HG03159 (cell line): Measurements from ENCODE around the gene ZGRF1.
"Not testable (repeated sequence)": the region's sequence is repeated elsewhere in the genome, so short reads cannot be mapped to it uniquely, and the experiment has no call there.

Experiments
- ATAC-seq: cut with Tn5 transposase; IDR thresholded peaks from one replicate; pipeline ENCODE4 v1.9.1; 2021; ENCODE audit warnings: mild to moderate bottlenecking, moderate library complexity; ENCODE audit not compliant: unreplicated experiment

The ZGRF1 gene

GRCh38 chr4:112559053-112559452 lies 77.7 kb downstream of the ZGRF1 start:
- no peak for ATAC-seq

GRCh38 chr4:112557676-112558411 lies 78.9 kb downstream of the ZGRF1 start:
- no peak for ATAC-seq

- not testable (repeated sequence) for ATAC-seq
Observed at GRCh38 chr4:112554271-112554670, 82.4 kb downstream of the ZGRF1 start.

GRCh38 chr4:112552668-112553067 lies 84.0 kb downstream of the ZGRF1 start:
- no peak for ATAC-seq

DNA sequence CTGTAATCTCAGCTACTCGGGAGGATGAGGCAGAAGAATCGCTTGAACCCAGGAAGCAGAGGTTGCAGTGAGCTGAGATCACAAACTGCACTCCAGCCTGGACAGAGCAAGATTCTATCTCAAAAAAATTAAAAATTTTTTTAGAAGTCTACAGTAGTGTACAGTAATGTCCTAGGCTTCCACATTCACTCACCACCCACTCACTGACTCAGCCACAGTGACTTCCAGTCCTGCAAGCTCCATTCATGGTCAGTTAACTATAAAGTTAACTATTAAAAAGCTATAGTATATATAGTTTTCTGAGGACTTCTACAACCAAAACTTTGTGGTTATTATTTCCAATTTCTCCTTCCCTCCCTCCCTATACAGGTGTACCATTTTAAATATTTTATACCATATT lies 86.0 kb downstream of the ZGRF1 start:
- ATAC-seq = no peak

DNA sequence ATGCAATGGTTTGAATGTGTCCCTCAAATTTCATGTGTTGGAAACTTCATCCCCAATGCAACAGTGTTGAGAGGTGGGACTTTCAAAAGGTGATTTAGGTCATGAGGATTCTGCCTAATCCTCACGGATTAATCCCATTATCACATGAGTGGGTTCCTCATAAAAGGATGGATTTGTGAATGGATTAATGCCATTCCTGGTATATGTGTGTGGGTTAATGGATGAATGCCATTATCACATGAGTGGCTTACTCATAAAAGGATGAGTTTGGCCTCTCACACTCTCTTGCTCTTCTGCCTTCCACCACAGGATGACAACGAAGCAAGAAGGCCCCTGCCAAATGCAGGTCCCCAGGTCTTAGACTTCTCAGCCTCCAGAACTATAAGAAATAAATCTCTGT lies 90.2 kb downstream of the ZGRF1 start:
- no peak for ATAC-seq

GRCh38 chr4:112545346-112545745 lies 91.4 kb downstream of the ZGRF1 start:
- ATAC-seq = no peak

DNA sequence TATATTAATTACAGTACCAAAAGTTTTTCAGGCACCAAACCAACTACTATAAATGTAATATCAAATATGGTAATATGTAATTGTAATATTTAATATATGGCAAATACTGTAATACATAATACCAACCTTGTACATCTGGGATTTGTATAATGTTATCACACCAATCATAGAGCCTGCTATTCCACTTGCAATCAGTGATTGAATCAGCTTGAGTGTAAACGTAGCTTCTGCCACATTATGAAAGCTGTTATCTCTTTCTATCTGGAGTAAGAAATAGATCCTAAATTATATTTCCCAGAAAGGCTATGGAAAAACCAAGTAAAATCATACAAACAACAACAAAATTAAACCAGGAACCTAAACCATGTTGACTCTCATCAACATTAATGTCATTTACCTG lies 96.0 kb downstream of the ZGRF1 start:
- ATAC-seq = no peak

DNA sequence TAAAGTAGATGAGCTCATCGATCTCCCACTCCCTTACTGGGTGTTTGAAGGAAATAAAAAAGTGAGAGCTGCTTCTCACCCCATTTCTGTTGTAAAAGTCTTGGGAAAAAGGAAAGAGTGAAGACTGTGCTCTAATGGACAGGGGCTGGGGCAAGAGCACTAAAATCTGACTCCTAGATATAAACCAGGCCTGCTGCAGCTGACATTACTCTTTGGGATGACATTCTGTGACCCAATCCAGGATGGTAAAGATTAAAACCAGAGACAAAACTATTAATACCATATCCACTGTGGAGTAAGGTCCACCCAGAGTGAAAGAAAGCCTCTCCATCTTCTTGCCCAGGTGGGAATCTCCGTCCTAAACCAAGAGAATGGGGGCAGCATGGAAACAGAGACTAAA lies 100.6 kb downstream of the ZGRF1 start:
- ATAC-seq = no peak

DNA sequence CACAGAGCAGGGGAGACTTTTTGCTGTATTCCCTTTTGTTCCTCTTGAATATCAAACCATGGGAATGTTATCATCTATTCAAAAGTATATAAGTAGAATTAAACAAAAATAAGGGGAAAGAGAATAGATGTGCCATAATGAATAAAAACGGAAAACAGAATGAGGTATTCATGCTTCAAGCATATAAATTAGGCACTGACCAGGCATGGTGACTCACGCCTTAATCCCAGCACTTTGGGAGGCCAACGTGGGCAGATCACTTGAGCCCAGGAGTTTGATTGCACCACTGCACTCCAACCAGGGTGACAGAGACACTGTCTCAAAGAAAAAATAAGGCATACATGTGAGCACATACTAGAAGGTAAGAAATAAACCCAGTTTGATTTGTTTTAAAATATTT lies 104.4 kb downstream of the ZGRF1 start:
- ATAC-seq = no peak

GRCh38 chr4:112531146-112531545 lies 105.6 kb downstream of the ZGRF1 start:
- no peak for ATAC-seq

GRCh38 chr4:112526061-112526460 lies 110.6 kb downstream of the ZGRF1 start:
- ATAC-seq = no peak

- ATAC-seq = peak; percentile 74
Observed at GRCh38 chr4:112523764-112524505, 112.8 kb downstream of the ZGRF1 start.

- ATAC-seq = peak; percentile 45
Observed at GRCh38 chr4:112523008-112523721, 113.5 kb downstream of the ZGRF1 start.

DNA sequence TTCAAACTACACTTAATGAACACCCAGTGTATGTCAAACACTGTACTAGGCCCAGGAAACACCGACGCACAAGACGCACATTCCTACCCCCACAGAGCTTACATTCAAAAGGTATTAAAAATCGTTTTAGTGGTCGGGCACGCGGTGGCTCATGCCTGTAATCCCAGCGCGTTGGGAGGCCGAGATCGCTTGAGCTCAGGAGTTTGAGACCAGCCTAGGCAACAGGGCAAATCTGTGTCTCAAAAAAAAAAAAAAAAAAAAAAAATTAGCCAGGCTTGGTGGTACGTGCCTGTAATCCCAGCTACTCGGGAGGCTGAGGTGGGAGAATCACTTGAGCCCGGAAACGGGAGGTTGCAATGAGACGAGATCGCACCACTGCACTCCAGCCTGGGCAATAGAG lies 114.3 kb downstream of the ZGRF1 start:
- ATAC-seq = not testable (repeated sequence)

DNA sequence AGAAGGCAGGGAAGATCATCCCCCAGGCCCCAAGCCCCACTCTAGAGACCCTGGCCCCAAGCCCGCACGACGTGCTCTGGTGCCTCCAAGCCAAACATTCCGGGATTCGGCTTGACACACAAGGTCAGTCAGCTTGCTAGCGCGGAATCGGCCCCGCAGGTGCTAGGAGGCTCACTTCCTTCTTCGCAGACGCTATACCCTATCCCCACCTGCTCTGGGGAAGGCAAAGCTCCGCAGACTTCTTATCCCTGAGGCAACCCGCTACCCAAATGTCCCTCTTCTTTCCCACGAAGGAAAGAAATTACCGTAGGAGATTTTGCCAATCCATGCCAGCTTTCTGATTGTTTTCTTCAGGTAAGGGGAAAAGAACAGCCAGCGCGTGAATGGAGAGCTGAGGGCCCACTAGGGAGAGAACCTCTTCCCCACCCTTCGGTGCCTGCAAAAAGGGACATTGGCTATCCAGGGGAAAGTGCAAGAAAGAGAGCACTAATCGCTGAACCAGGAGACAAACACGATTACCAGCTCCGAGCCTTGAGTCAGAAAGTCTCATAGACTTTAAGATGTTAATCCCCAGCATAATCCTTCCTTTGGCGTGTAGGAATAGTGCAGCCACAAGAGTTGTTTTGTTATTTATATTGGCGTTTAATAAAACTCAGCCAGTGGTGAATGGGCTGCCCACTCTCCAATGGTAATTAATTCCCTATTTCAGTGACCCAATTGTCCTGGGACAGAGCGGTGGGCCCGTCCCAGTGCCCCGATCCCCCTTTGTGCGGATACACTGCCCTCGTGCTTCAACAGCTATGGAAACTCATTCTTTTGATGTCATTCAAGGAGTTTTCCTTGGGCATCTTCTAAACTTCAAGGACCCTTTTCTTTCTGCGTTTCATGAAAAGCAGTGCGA lies 115.3 kb downstream of the ZGRF1 start:
- ATAC-seq = no peak

- ATAC-seq = no peak
Observed at GRCh38 chr4:112520598-112521122, 116.0 kb downstream of the ZGRF1 start.

DNA sequence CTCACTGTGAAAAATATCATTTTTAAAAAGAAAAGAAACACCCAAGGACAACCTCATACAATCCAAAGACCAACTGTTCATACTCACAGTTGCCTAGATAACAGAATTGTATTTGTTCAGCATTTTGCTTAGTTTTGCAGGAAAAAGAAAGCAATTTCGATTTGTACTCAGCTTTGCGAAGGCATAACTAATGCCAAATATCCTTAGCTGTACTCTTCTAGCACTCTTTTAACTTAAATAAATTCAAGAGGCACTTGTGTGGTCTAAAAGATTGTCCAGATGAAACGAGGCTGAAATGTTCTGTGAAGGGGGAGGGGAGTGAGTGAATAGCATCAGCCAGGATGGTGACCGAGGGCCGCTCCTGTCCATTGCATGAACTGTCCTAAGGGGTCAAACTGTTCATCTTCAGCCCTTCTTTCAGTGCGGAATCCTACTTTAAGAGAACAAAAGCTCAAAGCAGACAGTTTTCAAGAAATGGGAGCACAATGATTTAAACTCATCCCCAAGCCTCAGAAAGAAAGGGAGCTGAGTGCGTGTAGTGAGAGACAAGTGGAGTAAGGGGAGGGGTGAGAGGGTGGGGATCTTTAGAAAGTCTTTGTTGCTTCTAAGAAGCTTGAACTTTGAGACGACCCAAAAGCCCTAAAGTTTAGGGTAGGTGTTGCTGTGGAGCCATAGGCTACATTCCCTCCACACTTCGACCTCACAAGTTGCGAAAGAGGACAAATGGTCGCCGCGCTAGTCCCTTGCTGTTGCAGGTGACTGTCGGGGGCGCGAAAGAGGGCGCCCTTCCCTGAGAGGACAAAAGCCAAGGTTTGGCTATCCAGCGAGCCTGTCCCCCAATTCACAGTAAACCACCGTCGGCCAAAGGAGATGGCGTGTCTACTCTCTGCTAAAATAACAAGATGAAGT lies 116.8 kb downstream of the ZGRF1 start:
- no peak for ATAC-seq

DNA sequence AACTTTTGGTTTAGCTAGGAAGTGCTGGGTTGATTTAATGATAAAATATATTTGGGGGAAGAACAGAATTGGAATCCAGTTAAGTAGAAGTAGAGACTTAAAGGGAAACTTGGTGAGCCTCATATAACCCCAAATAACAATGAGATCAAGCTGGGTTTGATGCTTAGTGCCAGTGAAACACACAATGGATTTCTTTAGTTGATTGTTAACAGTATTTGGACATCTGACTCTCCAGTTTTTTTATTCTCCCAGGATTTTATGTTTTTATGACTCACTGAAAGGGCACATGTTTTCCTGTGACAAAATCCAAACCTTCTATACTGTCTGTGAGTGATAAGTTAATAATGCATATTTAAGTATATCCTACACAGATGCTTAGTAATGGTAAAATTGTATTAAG lies 118.0 kb downstream of the ZGRF1 start:
- ATAC-seq = no peak

- ATAC-seq = no peak
Observed at GRCh38 chr4:112517911-112518310, 118.8 kb downstream of the ZGRF1 start.
